GM21381 (cell line): ENCODE results near the gene OR2G3.

Experiments
- ATAC-seq: cut with Tn5 transposase; IDR thresholded peaks from one replicate; pipeline ENCODE4 v1.9.1; 2021; ENCODE audit warnings: mild to moderate bottlenecking, moderate library complexity; ENCODE audit not compliant: unreplicated experiment

The OR2G3 gene

GRCh38 chr1:247605286-247605685 lies at the start of gene OR2G3:
Gene OR2G3, plus strand, starts transcription at chr1:247605586. Its CDS starts 0 bp downstream, at chr1:247605586.
- ATAC-seq = no peak

- ATAC-seq = no peak
Observed at GRCh38 chr1:247557926-247558674, 47.3 kb upstream of the OR2G3 start.

- ATAC-seq = no peak
Observed at GRCh38 chr1:247561711-247562110, 43.7 kb upstream of the OR2G3 start.

- no peak for ATAC-seq
Observed at GRCh38 chr1:247562198-247562597, 43.2 kb upstream of the OR2G3 start.

GRCh38 chr1:247574236-247574635 lies 31.1 kb upstream of the OR2G3 start:
- no peak for ATAC-seq

- ATAC-seq = no peak
Observed at GRCh38 chr1:247574664-247575063, 30.7 kb upstream of the OR2G3 start.

- no peak for ATAC-seq
Observed at GRCh38 chr1:247576514-247576913, 28.9 kb upstream of the OR2G3 start.

GRCh38 chr1:247578946-247579460 lies 26.4 kb upstream of the OR2G3 start:
- no peak for ATAC-seq

GRCh38 chr1:247588060-247588459 lies 17.3 kb upstream of the OR2G3 start, which contains the start of gene OR2G2:
Gene OR2G2, plus strand, starts transcription at chr1:247588360. Its CDS starts 0 bp downstream, at chr1:247588360.
- ATAC-seq = no peak

GRCh38 chr1:247613405-247613804 lies 8.0 kb downstream of the OR2G3 start:
- no peak for ATAC-seq

- ATAC-seq = no peak
Observed at GRCh38 chr1:247614625-247615024, 9.2 kb downstream of the OR2G3 start.

- ATAC-seq = no peak
Observed at GRCh38 chr1:247627951-247628350, 22.6 kb downstream of the OR2G3 start.

- ATAC-seq = no peak
Observed at GRCh38 chr1:247638011-247638410, 32.6 kb downstream of the OR2G3 start.

GRCh38 chr1:247638781-247639180 lies 33.4 kb downstream of the OR2G3 start:
- ATAC-seq = no peak

- ATAC-seq = no peak
Observed at GRCh38 chr1:247639381-247639981, 34.1 kb downstream of the OR2G3 start.

- no peak for ATAC-seq
Observed at GRCh38 chr1:247642742-247643141, 37.4 kb downstream of the OR2G3 start.

- no peak for ATAC-seq
Observed at GRCh38 chr1:247646867-247647266, 41.5 kb downstream of the OR2G3 start.

- ATAC-seq = no peak
Observed at GRCh38 chr1:247647864-247648263, 42.5 kb downstream of the OR2G3 start.

- ATAC-seq = no peak
Observed at GRCh38 chr1:247653040-247653439, 47.7 kb downstream of the OR2G3 start.
